Ovary (tissue), 3 donors: ENCODE data around the gene HTRA1.

Experiments used
- EP300 ChIP-seq: sonication (generic); formaldehyde crosslinking; IDR thresholded peaks from one replicate; pipeline ENCODE4 v1.6.1; 2017; ENCODE audit warnings: antibody characterized with exemption
- TF ChIP-seq, protein P1 (sequence below), 3 donors: fragments of 450-650 bp in 2 of 3; fragments of 200-600 bp in 1 of 3; IDR thresholded peaks; one replicate each; pipeline versions ENCODE4 v1.5.1 to v1.8.0; 2016 to 2022; ENCODE audit warnings: antibody characterized with exemption in 3 of 3, mild to moderate bottlenecking in 1 of 3
- donor health status: DM: no; HTN: no; CAD: no.

- TF ChIP-seq, protein P1, sequence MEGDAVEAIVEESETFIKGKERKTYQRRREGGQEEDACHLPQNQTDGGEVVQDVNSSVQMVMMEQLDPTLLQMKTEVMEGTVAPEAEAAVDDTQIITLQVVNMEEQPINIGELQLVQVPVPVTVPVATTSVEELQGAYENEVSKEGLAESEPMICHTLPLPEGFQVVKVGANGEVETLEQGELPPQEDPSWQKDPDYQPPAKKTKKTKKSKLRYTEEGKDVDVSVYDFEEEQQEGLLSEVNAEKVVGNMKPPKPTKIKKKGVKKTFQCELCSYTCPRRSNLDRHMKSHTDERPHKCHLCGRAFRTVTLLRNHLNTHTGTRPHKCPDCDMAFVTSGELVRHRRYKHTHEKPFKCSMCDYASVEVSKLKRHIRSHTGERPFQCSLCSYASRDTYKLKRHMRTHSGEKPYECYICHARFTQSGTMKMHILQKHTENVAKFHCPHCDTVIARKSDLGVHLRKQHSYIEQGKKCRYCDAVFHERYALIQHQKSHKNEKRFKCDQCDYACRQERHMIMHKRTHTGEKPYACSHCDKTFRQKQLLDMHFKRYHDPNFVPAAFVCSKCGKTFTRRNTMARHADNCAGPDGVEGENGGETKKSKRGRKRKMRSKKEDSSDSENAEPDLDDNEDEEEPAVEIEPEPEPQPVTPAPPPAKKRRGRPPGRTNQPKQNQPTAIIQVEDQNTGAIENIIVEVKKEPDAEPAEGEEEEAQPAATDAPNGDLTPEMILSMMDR (IDR thresholded peaks at IDR 0.05), result no peak
- TF ChIP-seq EP300, result no peak
Measured at GRCh38 chr10:122460891-122461293, 461 bp upstream of the HTRA1 start.
